HepG2 (cell line): ENCODE data around the gene SLC2A8. TPM values are rescaled to one million over a fixed set of nuclear protein-coding genes. Genes with fewer than 3 reads are reported as not detected.

ENCODE experiments used
- ASH2L ChIP-seq: fragments of 300-600, 200-600 bp; sonication (generic); IDR thresholded peaks from 2 replicates; pipeline ENCODE4 v1.7.0; 2017; ENCODE audit warnings: low read depth, mild to moderate bottlenecking, moderate library complexity, mixed read lengths, low read length; ENCODE audit not compliant: insufficient read length
- BCL3 ChIP-seq: sonication (generic); formaldehyde crosslinking; IDR thresholded peaks from 2 replicates; pipeline ENCODE4 v1.5.1; 2020; ENCODE audit warnings: mild to moderate bottlenecking, missing genetic modification reagents, moderate library complexity
- HNF4G ChIP-seq, 2 experiments: sonication (generic) in 1 of 2; formaldehyde crosslinking in 1 of 2; IDR thresholded peaks; 2 replicates each; pipeline versions ENCODE4 v1.4.0 to v1.6.1; 2011 to 2020; ENCODE audit warnings: borderline replicate concordance in 2 of 2, low read depth in 2 of 2, mild to moderate bottlenecking in 2 of 2, low read length in 1 of 2, missing genetic modification reagents in 1 of 2, moderate library complexity in 1 of 2
- ISL2 ChIP-seq: sonication (generic); formaldehyde crosslinking; IDR thresholded peaks from 2 replicates; pipeline ENCODE4 v1.5.0; 2020; ENCODE audit warnings: missing genetic modification reagents
- JARID2 ChIP-seq: sonication (generic); formaldehyde crosslinking; IDR thresholded peaks from 2 replicates; pipeline ENCODE4 v1.8.1; 2023; ENCODE audit warnings: missing genetic modification reagents, inconsistent platforms; ENCODE audit not compliant: insufficient replicate concordance
- JUN ChIP-seq: sonication (generic); formaldehyde crosslinking; IDR thresholded peaks from 2 replicates; pipeline ENCODE4 v1.4.0; 2020; ENCODE audit warnings: mild to moderate bottlenecking, missing genetic modification reagents
- KLF15 ChIP-seq: sonication (generic); formaldehyde crosslinking; IDR thresholded peaks from 2 replicates; pipeline ENCODE4 v1.8.1; 2023; ENCODE audit warnings: borderline replicate concordance, mild to moderate bottlenecking, inconsistent platforms, missing genetic modification reagents, mixed read lengths
- MAF1 ChIP-seq: sonication (generic); formaldehyde crosslinking; IDR thresholded peaks from 2 replicates; pipeline ENCODE4 v1.5.0; 2020; ENCODE audit warnings: missing genetic modification reagents, borderline replicate concordance
- MED13 ChIP-seq: sonication (generic); formaldehyde crosslinking; IDR thresholded peaks from 2 replicates; pipeline ENCODE4 v1.5.0; 2020; ENCODE audit warnings: missing genetic modification reagents
- MTA1 ChIP-seq: sonication (generic); formaldehyde crosslinking; IDR thresholded peaks from 2 replicates; pipeline ENCODE4 v1.4.0; 2020; ENCODE audit warnings: missing genetic modification reagents, mild to moderate bottlenecking, borderline replicate concordance
- ONECUT2 ChIP-seq: sonication (generic); formaldehyde crosslinking; IDR thresholded peaks from 2 replicates; pipeline ENCODE4 v1.4.0; 2020; ENCODE audit warnings: missing genetic modification reagents
- POLR2G ChIP-seq: fragments of 200-400 bp; formaldehyde crosslinking; IDR thresholded peaks from 2 replicates; pipeline ENCODE4 v1.6.1; 2018; ENCODE audit warnings: mild to moderate bottlenecking, low read depth, low read length, moderate library complexity
- RNF2 ChIP-seq: fragments of 450-650 bp; conservative IDR thresholded peaks from 2 replicates; pipeline ENCODE4 v1.6.1; 2016; ENCODE audit warnings: low read depth
- SAP130 ChIP-seq: IDR thresholded peaks from 2 replicates; pipeline ENCODE4 v1.6.1; 2016; ENCODE audit warnings: low read depth
- ZBTB37 ChIP-seq: sonication (generic); formaldehyde crosslinking; IDR thresholded peaks from 2 replicates; pipeline ENCODE4 v1.4.0; 2020; ENCODE audit warnings: mild to moderate bottlenecking, missing genetic modification reagents
- ZBTB49 ChIP-seq: sonication (generic); formaldehyde crosslinking; IDR thresholded peaks from 2 replicates; pipeline ENCODE4 v1.4.0; 2020; ENCODE audit warnings: missing genetic modification reagents, borderline replicate concordance
- ZNF17 ChIP-seq: sonication (generic); formaldehyde crosslinking; IDR thresholded peaks from 2 replicates; pipeline ENCODE4 v1.5.0; 2020; ENCODE audit warnings: mild to moderate bottlenecking, missing genetic modification reagents
- ZNF468 ChIP-seq: sonication (generic); formaldehyde crosslinking; IDR thresholded peaks from 2 replicates; pipeline ENCODE4 v1.8.0; 2022; ENCODE audit warnings: mild to moderate bottlenecking, moderate library complexity, missing genetic modification reagents
- ZNF510 ChIP-seq: sonication (generic); formaldehyde crosslinking; IDR thresholded peaks from 2 replicates; pipeline ENCODE4 v1.4.0; 2020; ENCODE audit warnings: low read depth, mild to moderate bottlenecking, missing genetic modification reagents
- ZNF720 ChIP-seq: sonication (generic); formaldehyde crosslinking; IDR thresholded peaks from 2 replicates; pipeline ENCODE4 v1.4.0; 2020; ENCODE audit warnings: missing genetic modification reagents
- ZZZ3 ChIP-seq: sonication (generic); formaldehyde crosslinking; IDR thresholded peaks from 2 replicates; pipeline ENCODE4 v1.4.0; 2020; ENCODE audit warnings: missing genetic modification reagents, mild to moderate bottlenecking, borderline replicate concordance
- polyA plus RNA-seq, 8 experiments: library from polyadenylated mRNA; depleted of rRNA in 3 of 8; stranded (reverse) in 7 of 8; unstranded in 1 of 8; fragments of >200 nt; fragmentation: Illumina TruSeq in 4 of 8; extraction: Trizol in 4 of 8; gene quantifications; 2 replicates each; pipeline versions ENCODE4 v1.2.1 to v1.2.3, GENCODE V29; 2011 to 2016; ENCODE audit warnings: low read depth in 4 of 8, missing spikeins in 1 of 8, mixed read lengths in 1 of 8; ENCODE audit not compliant: insufficient read depth in 1 of 8
- total RNA-seq, 5 experiments: library from RNA; depleted of rRNA; stranded (reverse); fragments of >200 nt; fragmentation: Illumina TruSeq; extraction: Trizol; gene quantifications; 2 replicates each; pipeline ENCODE4 v1.2.3, GENCODE V29; 2016; ENCODE audit warnings: low read depth in 1 of 5

SLC2A8 gene
- total and polyA plus RNA-seq, 2 of the 13 experiments (the other 11 are each of a cell fraction or from before 2014, with no cell fraction given), result 22.6 to 48.6 TPM

- TF ChIP-seq ZBTB49 (CRISPR knock-in tag) (no peak), ZZZ3 (CRISPR knock-in tag) (no peak), KLF15 (CRISPR knock-in tag) (no peak), ISL2 (CRISPR knock-in tag) (peak; percentile 64; the same call in 1 of the 2 replicates), JUN (CRISPR knock-in tag) (peak; percentile 85), ZNF468 (CRISPR knock-in tag) (no peak), RNF2 (no peak), HNF4G (IDR thresholded peaks at IDR 0.05; ENCODE audit: borderline replicate concordance, low read depth, low read length) (peak; percentile 41; the same call in 1 of the 2 replicates), HNF4G (CRISPR knock-in tag; IDR thresholded peaks at IDR 0.05; ENCODE audit: borderline replicate concordance, low read depth) (no peak), MED13 (CRISPR knock-in tag) (no peak), ASH2L (peak; percentile 80), SAP130 (CRISPR knock-in tag) (peak; percentile 63), ONECUT2 (no peak), MTA1 (peak; percentile 57), POLR2G (peak; percentile 59; the same call in 1 of the 2 replicates), BCL3 (CRISPR knock-in tag) (no peak), MAF1 (no peak), JARID2 (CRISPR knock-in tag) (no peak), ZNF720 (CRISPR knock-in tag) (no peak), ZNF510 (CRISPR knock-in tag) (no peak), ZNF17 (CRISPR knock-in tag) (no peak), ZBTB37 (CRISPR knock-in tag) (no peak)
Observed at GRCh38 chr9:127388037-127388855, 8.7 kb upstream of the SLC2A8 start (continued).
